HG02623 (cell line): ENCODE data around the gene CADM4.
"Not testable (repeated sequence)": the region's sequence is repeated elsewhere in the genome, so short reads cannot be mapped to it uniquely, and the experiment has no call there.

Experiments used
- ATAC-seq: cut with Tn5 transposase; IDR thresholded peaks from one replicate; pipeline ENCODE4 v1.9.1; 2021; ENCODE audit warnings: moderate library complexity; ENCODE audit not compliant: unreplicated experiment

CADM4 gene

DNA sequence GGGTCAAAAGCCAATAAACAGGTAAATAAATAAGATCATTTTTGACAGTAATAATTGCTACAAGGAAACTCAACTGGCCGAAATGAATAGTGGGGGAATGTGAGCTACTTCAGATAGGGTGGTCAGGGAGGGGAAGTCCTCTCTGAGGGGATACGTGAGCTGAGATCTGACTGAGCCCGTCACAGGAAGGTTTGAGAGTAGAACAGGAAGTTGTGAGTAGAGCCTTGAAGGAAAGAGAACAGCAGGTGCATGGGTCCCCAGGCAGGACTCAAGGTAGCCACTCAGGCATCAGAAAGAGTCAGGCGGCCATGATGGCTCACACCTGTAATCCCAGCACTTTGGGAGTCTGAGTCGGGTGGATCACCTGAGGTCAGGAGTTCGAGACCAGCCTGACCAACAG, 50.0 kb downstream of the CADM4 start:
- no peak for ATAC-seq

DNA sequence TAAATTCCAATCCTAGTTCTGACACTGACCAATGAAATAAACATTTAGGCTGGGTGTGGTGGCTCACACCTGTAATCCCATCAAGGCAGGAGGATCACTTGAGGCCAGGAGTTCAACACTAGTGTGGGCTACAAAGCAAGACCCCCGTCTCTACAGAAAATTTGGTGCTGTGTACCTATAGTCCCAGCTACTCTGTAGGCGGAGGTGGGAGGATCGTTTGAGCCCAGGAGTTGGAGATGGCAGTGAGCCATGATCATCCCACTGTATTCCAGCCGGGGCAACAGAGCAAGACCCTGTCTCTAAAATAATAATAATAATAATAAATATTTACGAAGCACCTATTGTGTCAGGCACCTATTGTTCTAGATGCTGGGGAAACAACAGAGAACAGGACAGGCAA, 50.4 kb downstream of the CADM4 start:
- no peak for ATAC-seq

DNA sequence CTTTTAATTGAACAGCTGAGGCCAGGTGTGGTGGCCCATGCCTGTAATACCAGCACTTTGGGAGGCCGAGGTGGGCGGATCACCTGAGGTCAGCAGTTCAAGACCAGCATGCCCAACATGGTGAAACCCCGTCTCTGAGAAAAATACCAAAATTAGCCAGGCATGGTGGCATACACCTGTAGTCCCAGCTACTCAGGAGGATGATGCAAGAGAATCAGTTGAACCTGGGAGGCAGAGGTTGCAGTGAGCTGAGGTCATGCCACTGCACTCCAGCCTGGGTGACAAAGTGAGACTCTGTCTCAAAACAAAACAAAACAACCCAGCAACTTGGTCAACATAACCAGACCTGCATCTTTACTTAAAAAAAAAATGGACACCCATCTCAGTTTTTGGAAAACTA, 52.6 kb downstream of the CADM4 start:
- ATAC-seq, result not testable (repeated sequence)

DNA sequence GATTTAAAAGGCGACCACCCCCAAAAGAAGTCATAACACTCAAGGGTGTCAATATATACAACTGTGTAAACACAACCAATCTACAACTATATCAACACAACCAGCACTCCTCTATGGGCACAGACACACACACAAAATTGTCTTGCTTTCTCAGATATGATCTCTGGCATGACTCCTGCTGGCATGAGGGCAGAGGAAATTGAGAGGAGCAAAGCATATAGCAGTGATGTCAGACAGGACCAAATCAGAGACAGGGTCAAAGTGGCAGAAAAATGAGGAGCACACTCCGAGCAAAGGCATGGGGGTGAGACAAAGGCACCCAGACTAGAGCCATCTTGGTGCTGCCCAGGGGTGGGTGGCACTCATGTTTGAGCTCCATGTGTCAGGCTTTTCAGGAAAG, 53.3 kb downstream of the CADM4 start:
- no peak for ATAC-seq

DNA sequence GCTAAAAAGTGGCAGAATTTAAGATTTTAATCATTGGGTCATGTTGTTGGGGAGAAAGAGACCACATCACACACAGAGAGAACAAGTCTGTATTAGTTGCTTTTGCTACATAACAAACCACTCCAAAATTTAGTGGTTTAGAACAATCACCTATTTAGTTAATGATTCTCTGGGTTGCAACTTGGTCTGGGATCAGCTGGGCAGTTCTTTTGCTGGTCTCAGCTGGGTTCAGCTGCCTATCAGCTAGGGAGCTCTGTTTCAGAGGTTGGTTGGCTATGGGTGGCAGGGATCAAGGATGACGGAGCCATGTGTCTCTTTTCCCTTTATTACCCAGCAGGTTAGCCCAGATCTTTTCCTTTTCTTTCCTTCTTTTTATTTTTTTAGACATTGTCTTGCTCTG, 55.2 kb downstream of the CADM4 start:
- no peak for ATAC-seq

DNA sequence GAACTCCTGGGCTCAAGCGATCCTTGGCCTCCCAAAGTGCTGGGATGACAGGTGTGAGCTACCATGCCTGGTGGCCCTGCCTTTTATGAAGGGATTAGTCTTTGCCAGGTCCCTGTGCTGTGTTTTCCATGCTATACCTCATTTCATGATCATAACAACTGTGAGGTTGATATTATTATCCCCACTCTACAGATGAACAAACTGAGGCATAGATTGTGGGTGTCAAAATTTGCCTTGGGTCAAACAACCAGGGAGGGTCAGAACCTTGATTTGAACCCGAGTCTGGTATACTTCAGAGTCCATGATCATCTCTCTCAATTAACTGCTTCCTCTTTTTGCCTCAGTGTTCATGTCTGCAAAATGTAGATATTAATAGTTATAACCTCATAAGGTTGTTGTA, 57.2 kb downstream of the CADM4 start:
- ATAC-seq, result no peak

DNA sequence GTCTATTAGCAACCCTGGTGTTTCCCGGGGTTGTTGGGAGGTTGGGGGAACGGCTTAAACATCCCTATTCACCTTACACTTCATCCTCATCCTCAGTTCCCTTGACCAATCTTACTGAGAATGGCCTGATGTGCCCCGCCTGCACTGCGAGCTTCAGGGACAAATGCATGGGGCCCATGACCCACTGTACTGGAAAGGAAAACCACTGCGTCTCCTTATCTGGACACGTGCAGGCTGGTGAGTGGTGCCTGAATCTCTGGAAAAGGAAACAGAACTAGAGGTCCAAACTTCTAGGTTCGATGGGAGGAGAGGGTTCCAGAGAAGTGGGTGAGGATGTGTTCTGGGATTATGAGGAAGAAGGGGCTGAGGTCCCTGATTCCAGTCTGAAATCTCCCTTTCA, 58.2 kb downstream of the CADM4 start:
- ATAC-seq, result no peak

DNA sequence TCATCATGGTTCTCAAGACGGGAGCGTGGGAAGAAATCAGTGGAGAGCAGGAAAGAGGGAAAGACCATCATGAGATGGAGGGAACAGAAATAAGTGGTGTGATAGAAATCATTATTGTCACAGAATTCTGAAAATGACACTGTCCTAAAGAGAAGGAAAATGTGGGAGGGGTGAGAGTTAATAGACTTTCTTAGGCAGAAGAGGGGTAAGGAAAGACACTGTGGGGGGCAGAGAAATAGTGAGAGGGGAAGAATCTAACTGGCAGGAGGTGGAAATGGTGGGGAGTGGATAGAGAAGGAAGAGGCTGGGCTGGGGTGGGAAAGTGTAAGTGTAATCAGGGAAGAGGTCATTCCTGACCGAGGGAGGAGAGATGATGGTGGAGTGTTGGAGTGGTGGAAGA, 60.9 kb downstream of the CADM4 start:
- no peak for ATAC-seq

DNA sequence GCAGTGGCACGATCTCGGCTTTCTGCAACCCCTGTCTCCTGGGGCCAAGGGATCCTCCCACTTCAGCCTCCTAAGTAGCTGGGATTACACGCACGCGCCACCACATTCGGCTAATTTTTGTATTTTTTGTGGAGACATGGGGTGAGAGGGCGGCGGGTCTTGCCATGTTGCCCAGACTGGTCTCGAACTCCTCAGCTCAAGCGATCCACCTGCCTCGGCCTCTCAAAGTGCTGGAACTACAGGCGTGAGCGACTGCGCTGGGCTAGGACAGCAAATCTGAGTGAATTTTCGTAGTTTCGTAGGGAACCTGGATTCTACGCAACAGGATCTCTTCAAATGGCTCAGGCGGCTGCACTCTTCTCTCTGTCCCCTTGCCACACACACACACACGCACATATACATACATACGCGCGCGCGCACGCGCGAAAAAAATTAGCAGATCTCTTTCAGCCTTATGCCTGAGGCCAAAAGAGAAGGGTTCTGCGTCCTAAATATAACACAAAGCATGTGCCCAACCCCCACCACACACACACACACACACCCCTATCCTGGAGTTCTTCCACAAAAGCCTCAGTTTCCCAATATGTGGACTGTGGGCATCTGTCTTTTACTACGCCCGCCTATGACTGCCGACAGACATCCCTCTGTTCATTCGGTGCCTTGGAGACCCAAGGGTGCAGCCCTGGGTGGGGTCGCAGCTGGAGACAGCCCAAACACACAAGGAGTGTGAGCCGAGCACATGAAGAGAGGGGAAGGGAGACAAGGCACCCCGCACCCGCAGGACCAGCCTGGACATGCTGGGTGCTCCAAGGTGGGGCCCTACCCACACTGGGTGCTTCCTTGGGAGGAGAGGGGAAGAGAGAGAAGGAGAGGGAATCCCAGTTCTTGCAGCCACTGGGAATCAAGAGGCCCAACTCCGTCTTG, 63.4 kb downstream of the CADM4 start:
- ATAC-seq, result no peak

DNA sequence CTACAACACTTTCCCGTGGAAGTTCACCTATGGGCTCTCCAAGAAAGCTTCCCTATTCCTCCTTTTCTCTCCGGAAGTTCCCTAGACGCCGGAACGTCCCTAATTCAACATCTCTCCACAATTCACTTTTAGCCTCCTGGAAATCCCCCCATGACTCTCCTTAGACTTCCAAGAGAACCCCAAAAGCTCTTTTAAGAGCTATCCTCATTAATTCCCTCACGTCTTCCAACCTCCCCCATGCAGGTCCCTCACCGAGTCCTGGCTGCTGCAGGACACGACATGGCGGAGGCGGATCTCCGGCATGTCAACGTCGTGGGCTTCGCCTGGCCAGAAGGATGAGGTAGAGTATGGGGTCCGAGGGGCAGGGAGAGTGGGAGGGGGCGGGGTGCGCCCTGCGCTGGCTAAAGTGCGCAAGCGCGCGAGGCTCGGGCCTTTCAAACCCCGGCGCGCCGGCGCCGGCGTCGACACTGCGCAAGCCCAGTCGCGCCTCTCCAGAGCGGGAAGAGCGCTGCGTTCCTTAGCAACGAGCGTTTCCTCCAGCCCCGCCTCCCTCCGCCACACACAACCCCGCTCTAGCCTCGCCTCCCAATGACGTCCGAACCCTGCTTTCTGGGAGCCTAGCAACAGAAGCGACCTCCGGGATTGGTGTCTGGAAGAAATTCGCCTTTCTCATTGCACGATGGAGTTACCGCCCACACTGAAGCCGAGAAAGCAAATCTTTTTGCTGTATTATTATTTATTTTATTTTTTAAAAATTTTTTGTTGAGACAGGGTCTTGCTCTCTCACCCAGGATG, 64.3 kb downstream of the CADM4 start, which contains the start of the genes PINLYP and XRCC1:
TSS of gene PINLYP (plus strand) at position 646 of the 795 bp plus-strand sequence. CDS start 1,391 bp downstream, outside the sequence.
TSS of gene XRCC1 (minus strand) at position 372 of the 795 bp plus-strand sequence. CDS start at position 303, 69 bp downstream.
- ATAC-seq, result peak; percentile 95

DNA sequence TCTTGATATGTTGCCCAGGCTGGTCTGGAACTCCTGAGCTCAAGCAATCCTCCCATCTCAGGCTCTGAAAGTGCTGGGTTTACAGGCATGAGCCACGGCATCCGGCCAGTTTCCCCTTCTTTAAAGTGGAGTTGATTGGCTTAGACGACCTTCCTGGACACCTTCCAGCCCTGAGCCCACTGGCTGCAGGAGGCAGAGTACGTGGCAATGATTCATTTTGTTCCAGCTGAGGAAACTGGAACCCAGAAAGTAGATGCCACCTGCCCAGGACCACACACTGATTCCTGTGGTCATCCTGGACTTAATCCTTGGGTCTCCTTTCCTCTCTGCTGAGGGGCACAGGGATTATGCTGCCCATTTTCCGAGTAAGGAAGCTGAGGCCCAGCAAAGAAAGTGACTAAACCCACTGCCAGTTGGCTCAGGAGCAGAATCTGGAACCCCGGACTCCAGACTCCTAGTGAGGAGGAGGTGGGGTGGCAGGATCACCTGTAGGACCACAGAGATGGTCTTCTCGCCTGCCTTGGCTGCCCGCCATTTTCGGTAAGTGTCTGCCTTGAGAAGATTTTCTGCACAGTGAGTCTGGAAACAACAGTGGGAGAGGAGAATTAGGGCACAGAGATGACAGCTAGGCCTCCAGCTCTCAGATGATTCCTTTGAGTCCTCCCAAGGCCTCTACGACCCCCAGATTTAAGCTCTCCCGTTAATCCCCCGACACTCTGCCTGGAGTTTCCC, 65.1 kb downstream of the CADM4 start:
- no peak for ATAC-seq
